ENCODE data around the gene FAM222A.
"Not testable (repeated sequence)": the region's sequence is repeated elsewhere in the genome, so short reads cannot be mapped to it uniquely, and the experiment has no call there.

Gene FAM222A

DNA sequence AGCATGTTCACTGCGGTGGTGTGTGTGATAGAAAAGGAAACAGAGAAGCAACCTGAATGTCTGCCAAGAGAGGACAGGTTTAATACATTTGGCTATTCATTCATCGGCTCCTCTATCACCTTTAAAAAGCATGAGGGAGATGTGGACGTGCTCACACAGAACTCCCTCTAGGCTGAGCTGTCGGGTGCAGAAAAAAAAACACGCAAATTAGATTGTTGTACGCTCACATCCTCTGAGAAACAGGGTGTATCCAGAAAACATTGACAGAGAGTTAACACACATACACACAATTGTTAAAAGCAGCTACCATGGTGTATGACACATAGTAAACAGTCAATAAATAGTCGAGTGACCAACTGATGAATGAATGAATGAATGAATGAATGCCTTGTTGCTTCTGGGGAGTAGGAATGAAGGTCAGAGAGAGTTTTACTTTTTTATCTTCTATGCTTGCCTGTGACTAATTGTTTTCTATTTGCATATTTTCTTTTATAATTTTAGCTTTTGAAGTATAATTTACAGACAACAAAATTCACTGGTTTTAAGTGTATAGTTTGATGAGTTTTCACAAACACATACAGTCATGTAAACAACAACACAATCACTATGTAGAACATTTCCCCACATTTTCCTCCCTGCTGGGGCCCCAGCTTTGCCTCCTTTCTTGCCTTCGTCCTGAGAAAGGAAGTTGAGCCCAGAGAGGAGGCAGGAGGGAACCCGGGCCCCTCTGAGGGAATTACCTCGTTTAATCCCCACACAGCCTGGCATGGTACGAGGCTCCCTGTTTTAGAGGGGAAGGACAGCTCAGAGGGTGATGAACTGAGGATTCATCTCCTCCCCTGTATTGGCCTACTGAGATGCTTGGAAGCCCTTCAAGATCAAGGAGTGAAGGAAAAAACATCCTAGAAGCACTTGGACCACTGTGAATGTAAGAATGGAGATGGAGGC lies 19.7 kb upstream of the FAM222A start:
- DNase-seq (ENCODE audit: low read depth) = no peak

DNA sequence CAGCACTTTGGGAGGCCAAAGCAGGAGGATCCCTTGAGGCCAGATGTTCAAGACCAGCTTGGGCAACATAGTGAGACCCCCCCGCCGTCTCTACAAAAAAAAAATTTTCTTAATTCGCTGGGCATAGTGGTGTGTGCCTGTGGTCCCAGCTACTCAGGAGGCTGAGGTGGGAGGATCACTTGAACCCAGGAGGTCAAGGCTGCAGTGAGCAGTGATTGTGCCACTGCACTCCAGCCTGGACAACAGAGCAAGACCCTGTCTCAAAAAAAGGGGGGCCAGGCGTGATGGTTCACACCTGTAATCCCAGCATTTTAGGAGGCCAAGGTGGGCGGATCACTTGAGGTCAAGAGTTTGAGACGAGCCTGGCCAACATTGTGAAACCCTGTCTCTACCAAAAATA lies 19.0 kb upstream of the FAM222A start:
- not testable (repeated sequence) for DNase-seq (ENCODE audit: low read depth)

- DNase-seq (ENCODE audit: low read depth) = no peak
Observed at GRCh38 chr12:109695416-109695815, 18.2 kb upstream of the FAM222A start.

DNA sequence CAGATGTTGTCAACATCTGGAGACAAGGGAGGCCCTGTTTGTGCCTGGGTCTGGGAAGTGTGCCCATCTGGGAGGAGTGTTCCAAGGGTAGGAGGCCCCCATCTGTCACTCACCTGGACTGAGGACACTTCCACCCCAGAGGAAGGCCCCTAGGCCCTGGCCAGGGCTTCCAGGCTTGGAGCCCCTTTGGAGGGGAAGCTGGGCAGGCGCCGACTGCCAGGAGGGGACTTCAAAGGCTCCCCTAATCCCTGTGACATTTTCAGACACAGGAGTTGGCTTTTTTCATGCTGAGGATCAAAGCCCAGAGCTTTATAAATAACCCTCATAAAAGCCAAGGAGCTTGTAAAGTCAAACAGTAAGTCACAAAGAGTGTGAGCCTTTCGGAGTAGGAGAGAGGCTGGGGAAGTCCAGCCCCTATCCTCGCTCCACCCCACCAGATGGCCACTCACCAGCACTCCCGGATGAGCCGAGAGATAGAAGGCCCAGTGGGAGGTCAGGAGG lies 17.6 kb upstream of the FAM222A start:
- no peak for DNase-seq (ENCODE audit: low read depth)

GRCh38 chr12:109696485-109697269 lies 16.9 kb upstream of the FAM222A start:
- DNase-seq (ENCODE audit: low read depth) = no peak

GRCh38 chr12:109697270-109697553 lies 16.4 kb upstream of the FAM222A start:
- no peak for DNase-seq (ENCODE audit: low read depth)

- no peak for DNase-seq (ENCODE audit: low read depth)
Observed at GRCh38 chr12:109697877-109698468, 15.7 kb upstream of the FAM222A start.

- no peak for DNase-seq (ENCODE audit: low read depth)
Observed at GRCh38 chr12:109698820-109699219, 14.8 kb upstream of the FAM222A start.

GRCh38 chr12:109701064-109701463 lies 12.6 kb upstream of the FAM222A start:
- no peak for DNase-seq (ENCODE audit: low read depth)

DNA sequence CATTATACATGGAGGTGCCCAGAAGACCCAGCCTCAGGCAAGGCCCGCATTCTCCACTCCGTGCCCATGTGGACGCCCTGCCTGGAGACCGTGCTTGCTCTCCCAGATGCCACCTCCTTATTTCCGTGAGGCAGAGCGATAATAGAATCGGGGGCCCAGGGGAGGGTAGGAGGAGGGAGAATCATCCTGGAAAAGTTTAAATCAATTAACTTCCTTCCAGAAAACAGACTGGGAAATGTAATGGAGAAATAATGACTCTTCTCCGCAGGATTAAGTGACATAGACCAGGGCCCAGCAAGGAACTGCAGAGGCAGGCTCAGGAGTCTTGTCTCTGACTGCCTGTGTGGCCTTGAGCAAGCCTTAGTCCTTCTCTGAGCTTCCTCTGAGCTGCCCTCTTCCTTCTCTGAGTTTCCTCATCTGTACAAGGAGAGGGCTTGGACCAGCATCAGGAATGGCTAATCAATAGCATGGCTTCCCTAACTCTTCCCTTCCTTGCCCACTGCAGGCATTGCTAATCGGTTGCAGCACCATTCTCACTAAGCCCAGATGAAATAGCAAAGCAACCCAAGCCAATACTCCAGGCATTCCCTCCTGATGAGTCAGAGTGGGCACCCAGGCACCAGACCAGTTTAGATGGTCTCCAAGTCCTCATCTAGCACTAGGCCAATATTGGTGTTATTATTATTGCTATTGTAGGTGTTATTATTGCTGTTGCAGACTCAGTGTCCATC lies 11.3 kb upstream of the FAM222A start:
- no peak for DNase-seq (ENCODE audit: low read depth)

DNA sequence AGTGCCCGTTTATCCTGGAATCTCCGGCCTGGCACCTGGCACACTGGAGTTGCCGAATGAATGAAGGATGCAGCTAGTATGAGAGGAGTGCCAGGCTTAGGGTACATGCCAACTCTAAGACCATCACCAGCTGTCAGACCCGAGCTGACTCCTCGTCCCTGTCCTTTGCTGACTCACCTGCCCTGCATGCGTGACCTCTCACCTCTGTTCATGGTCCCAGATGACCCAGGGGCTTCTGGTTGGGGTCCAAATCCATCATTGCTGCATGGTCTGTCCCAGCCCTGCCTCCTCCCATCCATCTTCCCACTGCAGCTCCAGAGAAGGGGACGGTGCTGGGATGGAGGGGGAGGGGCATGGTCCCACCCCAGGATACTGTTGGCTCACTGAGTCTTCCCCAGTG lies 9.9 kb upstream of the FAM222A start:
- DNase-seq (ENCODE audit: low read depth) = no peak

DNA sequence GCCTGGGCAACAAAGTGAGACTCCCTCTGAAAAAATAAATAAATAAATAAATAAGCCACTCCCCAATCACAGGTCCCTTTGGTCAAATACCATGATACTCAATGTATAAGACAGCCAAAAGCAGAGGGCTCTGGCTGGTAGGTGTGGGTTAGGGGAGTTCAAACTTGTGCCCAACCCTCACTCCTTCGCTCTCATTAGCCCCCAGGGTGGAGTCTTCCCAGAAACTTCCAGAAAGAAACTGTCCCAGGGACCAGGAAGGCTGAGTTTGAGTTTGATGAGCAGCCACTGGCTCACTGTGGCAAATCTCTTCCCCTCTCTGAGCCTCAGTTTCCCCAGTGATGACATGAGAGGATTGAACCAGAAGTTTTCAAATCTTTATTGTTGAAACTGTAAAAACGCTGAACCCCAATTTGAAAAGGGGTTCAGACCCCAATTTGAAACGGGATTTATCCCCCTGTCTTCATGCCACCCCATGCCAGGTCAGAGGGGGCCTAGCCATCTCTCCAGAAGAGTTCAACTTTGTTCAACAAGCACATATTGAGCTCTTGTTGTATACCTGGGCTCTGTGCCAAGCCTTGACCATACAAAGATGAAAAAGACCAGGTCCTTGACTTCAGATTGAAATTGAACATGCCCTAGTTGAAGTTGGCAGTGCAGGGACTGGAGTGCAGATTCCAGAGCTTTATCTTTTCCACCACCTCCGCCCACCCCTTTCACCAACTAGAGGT lies 9.1 kb upstream of the FAM222A start:
- DNase-seq (ENCODE audit: low read depth) = no peak

GRCh38 chr12:109705291-109705690 lies 8.3 kb upstream of the FAM222A start:
- no peak for DNase-seq (ENCODE audit: low read depth)

DNA sequence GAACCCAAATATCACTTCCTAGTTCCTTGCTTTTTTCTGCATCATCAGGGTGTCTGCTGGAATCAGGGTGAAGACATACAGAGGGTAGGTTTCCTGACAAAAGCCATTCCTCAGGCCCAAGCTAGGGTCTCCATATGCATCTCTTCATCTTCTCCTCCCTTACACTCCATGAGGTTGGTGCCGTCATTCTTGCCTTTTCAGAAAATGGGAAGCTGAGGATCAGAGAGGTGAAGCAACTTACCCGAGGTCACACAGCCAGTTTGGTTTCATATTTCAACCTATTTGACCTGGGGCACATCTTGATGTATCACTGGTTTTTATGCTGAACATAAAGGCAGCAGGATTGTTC lies 7.3 kb upstream of the FAM222A start:
- DNase-seq (ENCODE audit: low read depth) = no peak

DNA sequence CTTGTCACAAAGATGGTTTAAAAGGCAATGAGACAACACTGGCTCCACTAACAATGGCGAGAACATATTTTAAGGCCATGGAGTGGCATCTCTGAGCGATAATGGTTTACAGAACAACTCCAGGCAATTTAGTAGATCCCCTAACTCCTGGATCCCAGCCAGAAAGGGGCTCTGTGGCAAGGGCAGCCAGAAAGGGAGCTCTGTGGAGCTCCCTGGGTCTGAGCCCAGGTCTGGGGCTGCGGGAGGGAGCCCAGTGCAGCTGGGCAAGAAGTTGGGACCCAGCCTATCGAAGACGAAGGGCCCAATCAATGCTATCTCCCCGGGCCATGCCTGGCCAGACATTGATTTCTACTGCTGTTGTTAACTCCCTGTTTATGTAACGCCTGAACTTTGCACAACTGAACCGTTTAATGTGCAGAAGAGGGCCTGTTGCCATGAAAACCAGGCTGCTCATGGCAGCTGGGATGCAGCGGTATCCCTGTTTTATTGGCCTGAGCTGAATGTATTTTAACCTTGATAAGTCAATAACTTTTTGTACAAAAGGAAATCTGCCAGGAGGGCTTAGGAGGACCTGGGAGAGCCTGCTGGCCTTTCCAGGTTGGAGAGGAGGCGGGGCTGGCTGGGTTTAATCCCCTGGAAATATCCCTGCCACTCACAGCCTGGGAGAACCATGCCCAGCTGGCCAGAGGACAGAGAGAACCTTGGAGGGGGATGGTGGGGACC lies 6.7 kb upstream of the FAM222A start:
- DNase-seq (ENCODE audit: low read depth) = no peak

DNA sequence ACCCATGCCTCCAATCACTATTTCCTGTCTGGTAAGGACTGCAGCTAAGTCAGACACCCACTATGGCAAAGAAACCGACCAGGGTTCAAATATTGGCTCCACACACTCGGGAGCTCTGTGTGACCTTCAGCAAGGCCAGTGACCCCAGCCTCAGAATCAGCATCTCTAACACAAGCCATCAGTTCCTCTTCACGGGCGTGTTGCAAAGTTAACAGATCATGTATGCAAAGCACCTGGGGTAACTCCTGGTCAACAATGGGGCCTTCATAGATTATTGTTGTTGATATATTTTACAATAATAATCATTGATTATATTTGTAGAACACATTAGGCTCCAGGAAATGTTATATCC lies 6.2 kb upstream of the FAM222A start:
- DNase-seq (ENCODE audit: low read depth) = no peak

DNA sequence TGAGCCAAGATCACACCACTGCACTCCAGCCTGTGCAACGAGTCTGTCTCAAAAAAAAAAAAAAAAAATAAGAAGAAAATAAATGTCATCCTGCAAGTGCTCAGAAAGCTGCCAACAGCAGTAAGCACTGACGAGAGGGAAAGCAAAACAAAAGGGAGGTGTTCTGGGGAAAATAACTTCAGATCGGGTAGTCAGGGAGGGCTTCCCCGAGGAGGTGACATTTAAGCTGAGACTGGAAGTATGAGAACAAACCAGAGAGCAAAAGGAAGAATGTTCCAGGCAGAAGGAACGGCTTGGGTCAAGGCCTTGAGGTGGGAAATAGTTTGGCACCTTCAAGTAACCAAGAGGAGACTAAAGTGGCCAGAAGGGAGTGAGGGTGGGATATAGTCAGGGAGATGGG lies 4.7 kb upstream of the FAM222A start:
- DNase-seq (ENCODE audit: low read depth) = no peak

- no peak for DNase-seq (ENCODE audit: low read depth)
Observed at GRCh38 chr12:109709401-109709991, 4.1 kb upstream of the FAM222A start.

DNA sequence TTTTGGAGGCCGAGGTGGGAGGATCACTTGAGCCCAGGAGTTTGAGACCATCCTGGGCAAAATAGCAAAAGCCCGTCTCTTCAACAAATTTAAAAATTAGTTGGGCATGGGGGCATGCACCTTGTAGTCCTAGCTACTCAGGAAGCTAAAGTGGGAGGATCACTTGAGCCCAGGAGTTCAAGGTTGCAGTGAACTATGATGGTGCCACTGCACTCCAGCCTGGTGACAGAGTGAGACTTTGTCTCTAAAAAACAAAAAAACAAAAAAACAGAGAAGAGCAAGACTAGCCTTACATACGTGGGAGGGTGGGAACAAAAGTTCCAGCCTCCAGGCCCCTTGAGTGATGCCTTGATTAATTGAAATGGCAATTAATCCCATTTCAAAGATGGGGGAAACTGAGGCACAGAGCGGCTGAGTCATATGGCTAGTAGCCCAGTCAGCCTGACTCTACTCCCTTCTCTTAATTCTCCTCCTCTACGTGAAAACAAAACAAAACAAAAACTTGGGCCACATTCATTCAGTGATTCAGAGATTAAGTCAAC lies 3.3 kb upstream of the FAM222A start:
- DNase-seq (ENCODE audit: low read depth) = no peak
